HCT116 (cell line): ENCODE results near the gene FAM168A. TPM values are rescaled to one million over a fixed set of nuclear protein-coding genes. Genes with fewer than 3 reads are reported as not detected.

Experiments used
- ATAC-seq: fragments of 200-7000 bp; cut with Tn5 transposase; 2 replicates; pipeline ENCODE4 v1.9.1; 2020; ENCODE audit warnings: mild to moderate bottlenecking, moderate library complexity
- BruUV-seq: library from RNA; stranded (reverse); fragments of 400-500 nt; replicated peaks from 2 replicates; lab custom pipeline; 2021; lab: Mats Ljungman, UMichigan
- CTCF ChIA-PET: fragments of 300-600 bp; sonication (Branson Sonifier 250); formaldehyde crosslinking; loops from one replicate; lab custom pipeline; 2021; ENCODE audit warnings: antibody characterized with exemption; lab: Charles Lee
- POLR2A ChIA-PET: fragments of 300-600, 350-600 bp; sonication (Branson Sonifier 250); formaldehyde crosslinking; loops from one replicate; lab custom pipeline; 2021; ENCODE audit warnings: antibody characterized with exemption; lab: Charles Lee
- RAD21 ChIA-PET, 2 experiments: fragments of 300-600 bp; sonication (Branson Sonifier 250); formaldehyde crosslinking; loops; one replicate each; lab custom pipeline; 2023; ENCODE audit warnings: low total read pairs in 2 of 2; ENCODE audit not compliant: uncharacterized antibody in 2 of 2, unreplicated experiment in 2 of 2, low non-redundant PET in 1 of 2; lab: Charles Lee
- DNase-seq: peaks from one replicate; pipeline ENCODE4 v3.0.0-alpha.2; 2010; ENCODE audit warnings: low read depth, low spot score
- H2AFZ ChIP-seq: fragments of 200-600 bp; shearing (Covaris generic), sonication (generic); 2 replicates; pipeline ENCODE4 v1.6.1; 2017; ENCODE audit warnings: low read depth, mixed run types, mixed read lengths, antibody characterized with exemption, low read length; ENCODE audit not compliant: poor library complexity, severe bottlenecking
- H3K27ac ChIP-seq: 2 replicates; pipeline ENCODE4 v1.5.1; 2012; ENCODE audit warnings: low read depth, low read length
- H3K27me3 ChIP-seq: fragments of 200-600 bp; sonication (generic); 2 replicates; pipeline ENCODE4 v1.6.1; 2016; ENCODE audit warnings: mixed run types, low read length, mixed read lengths; ENCODE audit not compliant: insufficient read depth
- H3K36me3 ChIP-seq, 2 experiments: fragments of 200-500 bp in 1 of 2; fragments of 200-600 bp in 1 of 2; sonication (Bioruptor generic) in 1 of 2; sonication (generic) in 1 of 2; 2 replicates each; pipeline versions ENCODE4 v1.5.1 to v1.6.1; 2014 to 2016; ENCODE audit warnings: low read length in 2 of 2, inconsistent platforms in 1 of 2, mixed read lengths in 1 of 2, mixed run types in 1 of 2; ENCODE audit not compliant: insufficient read depth in 2 of 2, control insufficient read depth in 1 of 2
- H3K4me1 ChIP-seq, 2 experiments: fragments of 200-600 bp in 1 of 2; sonication (generic) in 1 of 2; 2 replicates each; pipeline versions ENCODE4 v1.5.1 to v1.6.1; 2012 to 2017; ENCODE audit warnings: low read length in 2 of 2, inconsistent platforms in 1 of 2, mild to moderate bottlenecking in 1 of 2, mixed read lengths in 1 of 2, mixed run types in 1 of 2, moderate library complexity in 1 of 2; ENCODE audit not compliant: insufficient read depth in 2 of 2, control insufficient read depth in 1 of 2
- H3K4me2 ChIP-seq: fragments of 200-600 bp; sonication (generic); 2 replicates; pipeline ENCODE4 v1.6.1; 2017; ENCODE audit warnings: mixed run types, low read length, mixed read lengths
- H3K4me3 ChIP-seq, 2 experiments: fragments of 200-600 bp in 1 of 2; sonication (generic) in 1 of 2; replicated peaks in 1 of 2; 2 replicates each; pipeline ENCODE4 v1.5.1; 2011 to 2016; ENCODE audit warnings: low read length in 2 of 2, control low read depth in 1 of 2, low read depth in 1 of 2, mild to moderate bottlenecking in 1 of 2, mixed read lengths in 1 of 2, mixed run types in 1 of 2
- H3K79me2 ChIP-seq: fragments of 200-600 bp; sonication (generic); 2 replicates; pipeline ENCODE4 v1.6.1; 2017; ENCODE audit warnings: mild to moderate bottlenecking, mixed run types, low read length, moderate library complexity, mixed read lengths; ENCODE audit not compliant: insufficient read depth
- H3K9ac ChIP-seq: fragments of 200-600 bp; sonication (generic); 2 replicates; pipeline ENCODE4 v1.6.1; 2016; ENCODE audit warnings: low read length, mixed read lengths
- H3K9me2 ChIP-seq: fragments of 200-600 bp; sonication (generic), shearing (Covaris generic); 2 replicates; pipeline ENCODE4 v1.6.1; 2017; ENCODE audit warnings: mixed run types, mild to moderate bottlenecking, moderate library complexity; ENCODE audit not compliant: insufficient read depth
- H3K9me3 ChIP-seq, 2 experiments: fragments of 200-500 bp in 1 of 2; fragments of 200-600 bp in 1 of 2; sonication (Bioruptor generic) in 1 of 2; sonication (generic) in 1 of 2; 2 replicates each; pipeline ENCODE4 v1.6.1; 2014 to 2017; ENCODE audit warnings: low read length in 2 of 2, mixed read lengths in 2 of 2, inconsistent platforms in 1 of 2, low read depth in 1 of 2, mild to moderate bottlenecking in 1 of 2, mixed run types in 1 of 2, moderate library complexity in 1 of 2; ENCODE audit not compliant: control insufficient read depth in 1 of 2, insufficient read depth in 1 of 2
- H4K20me1 ChIP-seq: fragments of 200-600 bp; sonication (generic), shearing (Covaris generic); 2 replicates; pipeline ENCODE4 v1.6.1; 2017; ENCODE audit warnings: mixed run types, mild to moderate bottlenecking, moderate library complexity; ENCODE audit not compliant: insufficient read depth
- CBX3 ChIP-seq: IDR thresholded peaks from 2 replicates; pipeline ENCODE4 v1.6.1; 2012; ENCODE audit warnings: low read depth
- CEBPB ChIP-seq: IDR thresholded peaks from 2 replicates; pipeline ENCODE4 v1.6.1; 2012; ENCODE audit warnings: low read depth
- EZH2 ChIP-seq: fragments of 200-600 bp; sonication (generic); IDR thresholded peaks from 2 replicates; pipeline ENCODE4 v1.6.1; 2017; ENCODE audit warnings: antibody characterized with exemption, mixed run types
- FOSL1 ChIP-seq: IDR thresholded peaks from 2 replicates; pipeline ENCODE4 v1.6.1; 2012; ENCODE audit warnings: low read depth
- JUND ChIP-seq: IDR thresholded peaks from 2 replicates; pipeline ENCODE4 v1.6.1; 2012
- POLR2A ChIP-seq: IDR thresholded peaks from 2 replicates; pipeline ENCODE4 v1.7.0; 2011; ENCODE audit warnings: borderline replicate concordance; ENCODE audit not compliant: insufficient read depth, insufficient read length; ENCODE audit errors: extremely low read depth
- POLR2AphosphoS5 ChIP-seq: IDR thresholded peaks from 2 replicates; pipeline ENCODE4 v1.6.1; 2011; ENCODE audit warnings: mild to moderate bottlenecking, low read depth, low read length, moderate library complexity
- RAD21 ChIP-seq: IDR thresholded peaks from 2 replicates; pipeline ENCODE4 v1.6.1; 2012; ENCODE audit warnings: low read depth, mild to moderate bottlenecking
- SRF ChIP-seq: IDR thresholded peaks from 2 replicates; pipeline ENCODE4 v1.6.1; 2012; ENCODE audit warnings: low read depth
- TCF7L2 ChIP-seq: IDR thresholded peaks from 2 replicates; pipeline ENCODE4 v1.7.0; 2011; ENCODE audit warnings: borderline replicate concordance, inconsistent platforms; ENCODE audit not compliant: insufficient read depth, insufficient read length; ENCODE audit errors: extremely low read depth
- YY1 ChIP-seq: IDR thresholded peaks from 2 replicates; pipeline ENCODE4 v1.6.1; 2011; ENCODE audit warnings: low read length, low read depth, moderate library complexity, mild to moderate bottlenecking; ENCODE audit not compliant: insufficient replicate concordance; ENCODE audit errors: extremely low read depth
- ZFX ChIP-seq: fragments of 450-650 bp; IDR thresholded peaks from 2 replicates; pipeline ENCODE4 v1.6.1; 2017
- intact Hi-C: fragments of 100-400 bp; cut with micrococcal nuclease; formaldehyde crosslinking; loops from 2 replicates; pipeline ENCODE4 v1.10.0; 2022
- total RNA-seq: library from RNA; stranded (reverse); gene quantifications from one replicate; pipeline ENCODE4 v1.2.1, GENCODE V29; 2021; ENCODE audit not compliant: unreplicated experiment
- TF ChIP-seq, protein P1 (sequence below): IDR thresholded peaks from 2 replicates; pipeline ENCODE4 v1.6.1; 2012
- TF ChIP-seq, protein P2 (sequence below), 3 experiments: fragments of 200-600 bp in 1 of 3; sonication (generic) in 1 of 3; IDR thresholded peaks in 2 of 3; conservative IDR thresholded peaks in 1 of 3; 2 replicates each; pipeline ENCODE4 v1.5.1; 2012 to 2017; ENCODE audit warnings: low read depth in 2 of 3, low read length in 2 of 3, antibody characterized with exemption in 1 of 3, borderline replicate concordance in 1 of 3, control low read depth in 1 of 3, mild to moderate bottlenecking in 1 of 3, mixed read lengths in 1 of 3, mixed run types in 1 of 3, moderate library complexity in 1 of 3; ENCODE audit not compliant: insufficient read depth in 1 of 3
- TF ChIP-seq, protein P3 (sequence below): IDR thresholded peaks from 2 replicates; pipeline ENCODE4 v1.6.1; 2011; ENCODE audit warnings: mild to moderate bottlenecking, low read length, moderate library complexity; ENCODE audit not compliant: insufficient replicate concordance; ENCODE audit errors: extremely low read depth

FAM168A gene
- total RNA-seq, 1 experiment from 2014 or later: 31.5 TPM

- no peak overlapping the region for H3K27ac ChIP-seq
- H3K9ac ChIP-seq: no peak overlapping the region
- DNase-seq (no peak), ATAC-seq (no peak)
- POLR2A ChIA-PET: no interaction called here
- no peaks in the 10 kb centered on the region; the same call in 1 of the 2 replicates for H4K20me1 ChIP-seq
- intact Hi-C loops: no loop called here
- H3K9me3 ChIP-seq: no peaks in the 10 kb centered on the region
- no peaks in the 10 kb centered on the region for H3K4me1 ChIP-seq
- no peak overlapping the region for H3K4me3 ChIP-seq
- no peak overlapping the region for H3K4me2 ChIP-seq
- H2AFZ ChIP-seq: no peak overlapping the region
- H3K9me2 ChIP-seq: no peaks in the 10 kb centered on the region
- CTCF ChIA-PET: no interaction called here
- no peaks in the 10 kb centered on the region for H3K36me3 ChIP-seq
- H3K27me3 ChIP-seq: no peaks in the 10 kb centered on the region
- TF ChIP-seq, protein P1, sequence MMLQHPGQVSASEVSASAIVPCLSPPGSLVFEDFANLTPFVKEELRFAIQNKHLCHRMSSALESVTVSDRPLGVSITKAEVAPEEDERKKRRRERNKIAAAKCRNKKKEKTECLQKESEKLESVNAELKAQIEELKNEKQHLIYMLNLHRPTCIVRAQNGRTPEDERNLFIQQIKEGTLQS: no peak
- no peak for TF ChIP-seq CEBPB
- no peak for TF ChIP-seq YY1
- no peak for TF ChIP-seq TCF7L2
- TF ChIP-seq, protein P2, sequence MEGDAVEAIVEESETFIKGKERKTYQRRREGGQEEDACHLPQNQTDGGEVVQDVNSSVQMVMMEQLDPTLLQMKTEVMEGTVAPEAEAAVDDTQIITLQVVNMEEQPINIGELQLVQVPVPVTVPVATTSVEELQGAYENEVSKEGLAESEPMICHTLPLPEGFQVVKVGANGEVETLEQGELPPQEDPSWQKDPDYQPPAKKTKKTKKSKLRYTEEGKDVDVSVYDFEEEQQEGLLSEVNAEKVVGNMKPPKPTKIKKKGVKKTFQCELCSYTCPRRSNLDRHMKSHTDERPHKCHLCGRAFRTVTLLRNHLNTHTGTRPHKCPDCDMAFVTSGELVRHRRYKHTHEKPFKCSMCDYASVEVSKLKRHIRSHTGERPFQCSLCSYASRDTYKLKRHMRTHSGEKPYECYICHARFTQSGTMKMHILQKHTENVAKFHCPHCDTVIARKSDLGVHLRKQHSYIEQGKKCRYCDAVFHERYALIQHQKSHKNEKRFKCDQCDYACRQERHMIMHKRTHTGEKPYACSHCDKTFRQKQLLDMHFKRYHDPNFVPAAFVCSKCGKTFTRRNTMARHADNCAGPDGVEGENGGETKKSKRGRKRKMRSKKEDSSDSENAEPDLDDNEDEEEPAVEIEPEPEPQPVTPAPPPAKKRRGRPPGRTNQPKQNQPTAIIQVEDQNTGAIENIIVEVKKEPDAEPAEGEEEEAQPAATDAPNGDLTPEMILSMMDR (IDR thresholded peaks at IDR 0.05 in 2 of 3, conservative IDR thresholded peaks at IDR 0.05 in 1 of 3; ENCODE audit: borderline replicate concordance in 1 of 3, insufficient read depth in 1 of 3, low read depth in 2 of 3, low read length in 2 of 3): no peak
- no peak for TF ChIP-seq ZFX
- no peak for TF ChIP-seq JUND
- TF ChIP-seq RAD21: no peak
- TF ChIP-seq POLR2A: no peak
- no peak for TF ChIP-seq EZH2
- no peak for TF ChIP-seq SRF
- no peak for TF ChIP-seq CBX3
- TF ChIP-seq, protein P3, sequence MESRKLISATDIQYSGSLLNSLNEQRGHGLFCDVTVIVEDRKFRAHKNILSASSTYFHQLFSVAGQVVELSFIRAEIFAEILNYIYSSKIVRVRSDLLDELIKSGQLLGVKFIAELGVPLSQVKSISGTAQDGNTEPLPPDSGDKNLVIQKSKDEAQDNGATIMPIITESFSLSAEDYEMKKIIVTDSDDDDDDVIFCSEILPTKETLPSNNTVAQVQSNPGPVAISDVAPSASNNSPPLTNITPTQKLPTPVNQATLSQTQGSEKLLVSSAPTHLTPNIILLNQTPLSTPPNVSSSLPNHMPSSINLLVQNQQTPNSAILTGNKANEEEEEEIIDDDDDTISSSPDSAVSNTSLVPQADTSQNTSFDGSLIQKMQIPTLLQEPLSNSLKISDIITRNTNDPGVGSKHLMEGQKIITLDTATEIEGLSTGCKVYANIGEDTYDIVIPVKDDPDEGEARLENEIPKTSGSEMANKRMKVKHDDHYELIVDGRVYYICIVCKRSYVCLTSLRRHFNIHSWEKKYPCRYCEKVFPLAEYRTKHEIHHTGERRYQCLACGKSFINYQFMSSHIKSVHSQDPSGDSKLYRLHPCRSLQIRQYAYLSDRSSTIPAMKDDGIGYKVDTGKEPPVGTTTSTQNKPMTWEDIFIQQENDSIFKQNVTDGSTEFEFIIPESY: no peak
- no peak for TF ChIP-seq POLR2AphosphoS5
- no peak for TF ChIP-seq FOSL1
- RAD21 ChIA-PET: no interaction called here
- H3K79me2 ChIP-seq: no peaks in the 10 kb centered on the region
- BruUV-seq: no TSS peak
These were observed 59.5 kb downstream of the FAM168A start for GRCh38 chr11:73538381-73538872.
